HG02884 (cell line): Measurements from ENCODE around the gene MAN1A1.

ENCODE experiments used
- ATAC-seq: cut with Tn5 transposase; IDR thresholded peaks from one replicate; pipeline ENCODE4 v1.9.1; 2021; ENCODE audit warnings: mild to moderate bottlenecking, moderate library complexity; ENCODE audit not compliant: unreplicated experiment

The MAN1A1 gene

DNA sequence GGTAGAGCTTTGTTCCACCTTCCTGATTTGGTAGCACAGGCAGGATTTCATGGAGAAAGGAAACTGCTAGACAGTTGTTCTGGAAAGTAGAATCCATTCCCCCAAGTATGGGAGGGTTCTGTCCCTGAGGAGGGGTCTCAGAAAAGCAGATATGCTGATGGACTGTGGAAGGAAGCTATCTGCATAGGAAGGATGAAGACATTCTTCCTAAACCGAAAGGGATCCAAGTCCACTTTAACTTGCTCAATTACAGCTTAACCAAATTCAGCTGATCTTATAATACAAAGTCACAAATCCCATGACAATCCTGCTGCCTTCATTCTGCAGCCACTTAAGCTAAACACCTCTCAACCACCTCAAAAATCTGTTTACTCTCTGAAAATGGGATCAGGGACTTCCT, 2.6 kb downstream of the MAN1A1 start:
- no peak for ATAC-seq

DNA sequence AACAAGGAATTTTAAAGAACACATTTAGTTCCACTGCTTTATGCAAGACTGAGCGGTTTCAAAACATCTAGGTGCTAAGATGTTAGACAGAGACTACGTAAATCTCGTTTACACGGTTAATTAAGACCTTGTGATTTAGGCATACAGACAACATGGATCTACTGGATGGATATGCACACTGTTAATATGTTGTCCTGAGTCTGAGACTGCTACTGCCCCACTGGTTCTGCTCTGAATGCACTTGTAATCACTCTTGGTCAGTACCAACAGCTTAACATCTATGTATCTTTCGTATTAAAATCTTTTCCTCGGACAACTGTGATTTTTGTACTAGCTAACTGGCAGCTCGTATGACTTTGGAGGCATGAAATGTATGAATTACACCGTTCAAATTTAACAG, 3.1 kb downstream of the MAN1A1 start:
- no peak for ATAC-seq

DNA sequence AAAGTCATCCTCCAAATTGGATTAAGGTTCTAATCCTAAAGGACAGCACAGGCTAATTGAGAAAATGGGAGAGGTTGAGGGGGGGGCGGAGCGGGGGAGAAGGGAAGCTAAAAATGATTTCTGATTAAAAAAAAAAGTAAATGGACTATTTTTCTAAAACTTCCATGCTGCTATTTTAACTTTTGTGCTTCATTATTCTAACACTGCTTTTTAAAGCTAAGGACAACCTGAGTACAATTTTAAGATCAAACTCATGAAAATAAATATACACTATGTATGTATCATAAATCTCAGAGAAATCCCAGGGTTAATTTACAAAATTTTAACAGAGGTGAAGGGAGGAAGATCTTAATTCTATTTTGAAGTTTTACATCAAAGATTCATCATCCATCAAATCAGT, 4.4 kb downstream of the MAN1A1 start:
- ATAC-seq: no peak

DNA sequence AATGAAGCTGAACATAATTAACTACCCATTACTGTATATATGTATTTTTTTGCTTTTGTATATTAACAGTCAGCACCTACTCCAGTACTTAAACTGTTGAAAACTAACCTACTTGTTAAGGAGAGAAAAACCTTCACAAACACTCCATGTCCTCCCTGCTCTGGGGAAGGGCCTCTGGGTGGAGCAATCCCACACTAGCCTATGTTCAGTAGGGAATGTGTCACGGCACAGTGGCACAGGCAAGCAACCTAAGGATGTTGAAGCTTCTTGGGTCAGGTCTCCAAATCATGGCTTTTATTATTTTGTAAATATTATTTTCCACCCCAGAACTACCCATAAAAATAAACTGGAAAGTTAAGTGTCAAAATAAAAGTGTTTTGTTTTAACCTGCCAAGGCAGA, 5.3 kb downstream of the MAN1A1 start:
- no peak for ATAC-seq

DNA sequence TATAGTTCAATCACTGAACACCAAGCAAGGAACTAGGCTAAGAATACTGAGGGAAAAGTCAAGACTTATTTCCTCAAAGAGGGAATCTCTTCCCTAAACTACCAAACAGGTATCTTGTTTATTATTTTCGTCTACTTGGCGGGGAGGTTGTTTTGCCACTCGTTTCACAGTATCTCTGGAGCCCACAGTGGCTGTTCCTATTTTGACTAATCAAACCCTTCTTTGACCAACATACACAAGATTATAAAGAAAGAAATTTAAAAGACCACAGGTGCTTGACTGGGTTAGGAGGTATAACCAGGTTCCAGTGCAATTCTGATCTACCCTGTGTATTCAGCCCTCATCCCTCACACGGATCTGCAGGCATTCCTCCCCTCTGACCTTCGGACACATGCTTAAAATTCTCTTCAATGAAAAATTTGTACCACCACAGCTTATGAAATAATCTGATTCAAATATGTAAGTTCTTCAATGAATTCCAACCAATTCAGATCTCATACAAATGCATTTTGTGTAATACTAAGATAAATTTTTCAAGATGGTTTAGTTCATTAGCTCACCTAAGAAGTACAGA, 5.9 kb downstream of the MAN1A1 start:
- no peak for ATAC-seq

DNA sequence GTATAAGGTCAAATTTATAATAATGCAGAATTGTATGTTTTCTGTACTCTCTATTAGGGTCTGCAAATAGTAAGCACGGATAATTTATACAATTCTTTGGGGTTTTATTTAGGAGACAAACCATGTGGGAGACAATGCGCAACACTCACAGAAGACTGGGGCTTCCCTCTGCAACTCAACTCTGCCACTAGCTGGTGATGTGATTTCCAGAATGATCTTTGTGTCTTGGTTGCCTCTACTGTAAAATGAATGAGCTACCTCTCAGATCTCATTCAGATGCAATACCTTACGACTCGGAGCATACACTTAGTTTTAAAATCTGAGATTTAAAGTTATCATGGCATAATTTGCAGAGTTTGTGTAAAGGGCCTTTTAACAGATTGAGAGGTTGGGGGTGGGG, 6.4 kb downstream of the MAN1A1 start:
- ATAC-seq: no peak

DNA sequence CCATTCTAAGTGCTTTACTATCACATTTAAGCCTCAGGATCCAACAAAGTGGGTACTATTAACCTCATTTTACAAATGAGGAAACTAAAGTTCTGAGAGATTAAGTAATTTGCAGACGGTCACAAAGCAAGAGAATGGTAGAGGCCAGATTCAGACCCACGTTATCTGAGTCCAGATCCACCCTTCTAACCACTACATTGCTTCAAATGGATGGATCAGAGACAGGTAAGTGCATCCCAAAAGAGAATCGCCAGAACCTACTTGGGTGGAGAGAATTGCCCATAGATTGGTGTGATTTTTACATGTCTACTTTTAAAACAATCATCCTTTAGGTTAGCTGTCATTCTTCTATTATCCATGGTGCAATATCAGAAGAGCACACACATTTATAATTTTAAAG, 7.1 kb downstream of the MAN1A1 start:
- no peak for ATAC-seq

DNA sequence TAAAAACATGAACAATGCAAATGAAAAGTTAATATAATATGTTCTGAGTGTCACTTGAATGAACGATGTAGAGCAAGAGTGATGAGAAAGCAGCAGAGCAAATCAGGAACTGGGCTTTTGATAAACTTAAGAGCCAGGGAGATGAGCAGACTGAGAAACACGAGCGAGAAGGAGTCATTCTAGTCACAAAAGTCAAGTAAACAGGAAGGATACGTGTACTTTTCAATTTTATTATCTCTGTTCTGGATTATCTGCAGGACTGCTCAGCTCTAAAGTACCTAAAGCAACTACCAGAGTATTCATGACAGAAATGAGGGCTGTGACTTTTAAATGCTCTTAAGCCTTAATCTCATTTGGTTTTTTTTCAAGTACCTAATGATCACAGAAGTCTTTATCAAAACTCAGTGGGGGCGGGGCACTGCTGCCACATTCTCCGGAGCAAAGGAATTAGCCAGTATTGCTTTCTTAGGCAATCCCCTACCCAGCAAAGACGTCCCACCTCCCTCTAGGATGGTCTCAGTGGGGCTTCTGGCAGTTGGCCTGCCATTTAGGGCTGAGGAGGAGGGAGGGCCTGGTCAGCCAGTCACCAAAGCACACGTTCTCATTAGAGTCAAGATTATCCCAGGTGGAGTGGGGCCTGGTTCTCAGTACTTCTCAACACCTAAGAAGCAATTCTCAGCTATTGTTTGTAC, 8.6 kb downstream of the MAN1A1 start:
- no peak for ATAC-seq

DNA sequence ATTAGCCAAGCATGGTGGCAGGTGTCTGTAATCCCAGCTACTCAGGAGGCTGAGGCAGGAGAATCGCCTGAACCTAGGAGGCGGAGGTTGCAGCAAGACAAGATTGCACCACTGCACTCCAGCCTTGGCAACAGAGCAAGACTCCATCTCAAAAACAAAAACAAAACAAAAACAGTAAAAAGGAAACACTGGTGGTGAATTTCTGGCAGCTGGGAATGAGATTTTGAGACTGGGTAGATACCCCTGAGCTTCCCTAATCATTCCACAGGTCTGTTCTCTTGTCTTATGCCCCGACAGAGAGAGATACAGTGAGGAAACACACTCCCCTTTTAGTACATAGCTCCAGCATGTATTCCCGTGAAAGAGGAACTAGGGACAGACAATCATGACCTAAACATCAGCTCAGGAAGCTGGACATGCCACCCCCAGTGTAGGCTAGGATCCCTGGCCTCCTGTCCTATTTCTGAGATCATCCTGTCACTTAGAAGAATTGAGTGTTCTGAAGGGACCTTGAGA, 9.6 kb downstream of the MAN1A1 start:
- no peak for ATAC-seq

DNA sequence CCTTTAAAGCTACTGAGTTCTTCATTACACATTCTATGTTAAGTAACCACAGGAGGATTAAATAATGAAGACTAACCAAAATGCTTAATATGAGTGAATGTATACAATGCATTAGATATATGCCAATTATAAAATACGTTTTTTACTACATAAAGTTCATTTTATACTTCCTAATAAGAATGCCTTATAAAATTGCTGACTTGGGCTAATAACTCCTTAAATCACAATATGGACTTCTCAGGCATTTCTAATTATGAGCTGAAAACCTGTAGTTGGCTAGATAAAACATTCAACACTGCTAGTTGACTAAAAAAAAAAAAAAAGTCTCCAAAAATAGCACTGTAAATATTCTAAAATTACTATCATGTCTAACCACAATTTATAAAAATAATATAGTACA, 11.8 kb downstream of the MAN1A1 start:
- ATAC-seq: no peak

DNA sequence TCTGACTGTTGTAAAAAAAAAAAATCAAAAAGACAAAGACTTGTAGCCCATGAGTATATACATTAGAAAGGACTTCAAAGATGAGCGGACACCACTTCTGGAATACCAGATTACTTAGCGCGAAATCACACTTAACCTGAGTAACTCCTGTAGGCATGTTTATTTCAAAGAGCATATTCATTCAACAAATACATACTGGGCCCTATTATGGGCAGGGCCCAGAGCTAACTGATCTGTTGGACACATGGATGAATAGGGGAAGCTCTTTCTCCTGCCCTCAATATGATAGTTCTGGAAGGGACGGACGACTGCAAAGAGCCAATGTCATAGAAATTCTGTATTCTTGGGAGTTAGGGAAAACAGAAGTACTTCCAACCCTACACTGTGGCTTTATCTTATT, 12.3 kb downstream of the MAN1A1 start:
- no peak for ATAC-seq

DNA sequence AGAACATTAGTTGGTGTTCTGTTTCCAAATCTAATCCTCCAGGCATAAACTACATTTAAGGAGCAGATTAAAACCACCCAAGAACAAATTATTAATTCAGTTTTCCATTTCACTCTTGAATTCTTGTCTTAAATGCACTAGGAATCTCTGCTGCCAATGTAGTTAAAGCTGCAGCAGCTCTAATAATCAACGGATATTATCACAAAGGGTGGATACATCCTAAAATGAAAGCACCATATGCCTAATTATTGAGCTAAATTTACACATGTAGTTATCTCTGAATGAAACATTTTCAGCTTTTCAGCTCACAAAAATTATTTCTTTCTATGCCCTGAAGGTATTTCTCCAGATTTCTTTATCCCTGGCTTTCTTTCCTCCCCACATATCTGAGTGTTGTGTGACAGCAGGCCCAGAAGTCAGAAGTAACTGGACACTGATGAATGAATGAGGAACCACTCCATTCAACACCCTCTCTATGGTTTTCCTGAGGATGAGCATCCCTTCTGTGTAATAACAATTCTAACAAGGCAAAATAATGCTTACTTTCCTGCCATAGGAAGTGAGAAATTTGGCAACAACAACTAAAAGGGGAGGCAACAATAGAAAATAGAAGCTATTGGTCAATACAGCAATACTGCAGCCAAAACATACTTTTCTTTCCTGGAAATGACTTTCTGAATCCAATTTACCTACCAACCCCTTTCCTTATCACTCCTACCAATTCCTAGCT, 14.9 kb downstream of the MAN1A1 start:
- ATAC-seq: no peak

DNA sequence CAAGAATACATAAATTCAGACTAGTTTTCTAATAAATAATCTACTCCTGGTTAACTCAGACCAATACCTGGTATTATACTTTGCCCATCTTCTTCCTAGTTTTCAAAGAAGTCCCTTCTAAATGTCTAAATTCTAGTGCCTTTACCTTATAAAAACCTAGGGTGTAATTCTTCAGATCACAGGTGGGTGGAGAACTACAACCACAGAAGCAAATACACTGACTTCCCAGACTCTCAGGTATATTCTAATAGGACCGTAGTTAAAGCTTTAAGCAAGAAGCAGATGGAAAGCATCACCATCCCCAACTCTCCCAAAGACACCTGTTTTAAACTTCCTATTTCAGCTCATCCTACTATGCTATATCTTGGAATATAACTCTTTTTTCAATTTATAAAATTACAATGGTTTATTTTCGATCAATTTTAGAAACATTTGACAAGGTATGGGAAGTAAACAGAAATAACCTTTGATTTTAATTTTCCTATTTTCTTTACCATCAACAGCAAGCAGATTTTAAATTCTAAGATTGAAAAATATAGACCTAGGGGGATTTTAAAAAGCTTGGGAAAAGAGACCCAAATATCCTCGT, 15.8 kb downstream of the MAN1A1 start:
- no peak for ATAC-seq

DNA sequence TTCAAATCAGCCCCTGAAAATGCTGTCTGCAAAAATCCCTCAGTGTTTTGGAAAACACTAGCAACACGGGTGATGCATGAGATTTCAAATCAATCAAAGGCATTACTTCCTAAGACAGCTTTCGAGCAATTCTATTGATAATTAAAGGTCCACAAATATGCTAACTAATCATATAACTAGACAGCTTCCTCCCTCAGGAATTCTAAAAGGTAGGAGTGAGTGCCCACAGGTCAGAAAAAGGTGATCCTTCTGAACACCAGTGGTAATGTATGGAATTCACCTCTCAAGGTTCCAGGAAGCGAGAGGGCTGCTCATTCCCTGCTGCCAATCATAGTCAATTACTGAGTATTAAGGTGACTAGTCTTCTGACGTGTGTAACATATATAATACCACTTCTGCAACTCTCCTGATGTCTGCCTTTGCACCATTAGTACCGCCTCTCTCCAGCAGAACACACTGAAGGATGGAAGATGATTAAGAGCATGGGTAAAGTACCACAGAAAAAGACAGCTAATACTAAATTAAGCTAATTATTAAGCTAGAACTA, 16.4 kb downstream of the MAN1A1 start:
- ATAC-seq: no peak

DNA sequence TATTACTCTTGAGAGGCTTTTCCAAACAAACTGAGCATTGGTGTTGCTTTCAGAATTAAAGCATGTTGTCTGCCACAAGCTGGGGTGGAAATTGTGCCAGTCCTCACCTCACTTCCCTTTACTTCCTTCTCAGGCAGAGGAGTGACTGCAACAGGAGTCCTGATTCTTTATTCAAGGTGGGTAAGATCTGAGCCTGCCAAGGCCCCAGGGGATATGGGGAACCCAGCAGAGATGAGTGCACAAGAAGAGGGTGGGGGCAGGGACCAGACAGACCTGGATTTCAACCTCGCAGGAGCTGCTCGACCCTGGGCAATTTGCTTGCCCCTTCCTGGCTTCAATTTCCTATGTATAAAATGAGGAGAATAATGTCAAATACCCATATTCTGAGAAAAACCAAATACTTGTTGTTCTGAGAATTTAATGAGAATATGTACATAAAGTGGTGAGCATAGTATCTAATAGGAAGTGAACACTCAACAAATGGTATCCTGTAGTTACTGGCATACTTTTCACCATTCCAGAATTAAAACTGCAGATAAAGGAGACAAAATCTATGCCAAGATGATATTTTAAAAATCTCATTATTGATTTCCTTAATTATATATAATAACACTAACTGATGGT, 17.8 kb downstream of the MAN1A1 start:
- ATAC-seq: no peak

DNA sequence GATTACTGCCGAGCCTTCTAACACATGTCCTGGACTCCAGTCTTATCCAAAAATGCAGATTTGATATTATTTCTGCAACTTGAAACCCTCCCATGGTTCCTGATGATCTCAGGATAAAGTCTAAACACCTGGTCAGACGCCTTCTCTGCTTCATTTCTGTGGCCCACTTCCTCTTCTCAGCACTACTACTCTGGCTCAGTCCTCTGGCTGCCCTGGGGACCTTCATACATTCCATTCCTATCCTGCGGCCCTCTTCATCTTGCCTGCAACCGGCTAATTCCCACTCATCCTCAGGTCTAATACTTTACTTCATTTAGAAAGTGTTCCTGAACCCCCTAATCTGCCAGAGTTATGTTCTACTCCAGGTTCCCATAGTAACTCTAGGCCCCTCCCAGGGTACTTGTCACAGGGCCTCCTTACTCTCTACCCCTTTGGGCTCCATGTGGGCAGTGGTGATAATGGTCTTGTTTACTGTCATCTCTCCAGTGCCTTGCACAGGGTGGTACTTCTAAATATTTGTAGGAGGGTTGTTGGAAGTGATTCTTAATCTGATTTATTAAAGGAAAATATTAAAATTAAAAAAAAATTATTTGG, 18.9 kb downstream of the MAN1A1 start:
- peak; percentile 41 for ATAC-seq

DNA sequence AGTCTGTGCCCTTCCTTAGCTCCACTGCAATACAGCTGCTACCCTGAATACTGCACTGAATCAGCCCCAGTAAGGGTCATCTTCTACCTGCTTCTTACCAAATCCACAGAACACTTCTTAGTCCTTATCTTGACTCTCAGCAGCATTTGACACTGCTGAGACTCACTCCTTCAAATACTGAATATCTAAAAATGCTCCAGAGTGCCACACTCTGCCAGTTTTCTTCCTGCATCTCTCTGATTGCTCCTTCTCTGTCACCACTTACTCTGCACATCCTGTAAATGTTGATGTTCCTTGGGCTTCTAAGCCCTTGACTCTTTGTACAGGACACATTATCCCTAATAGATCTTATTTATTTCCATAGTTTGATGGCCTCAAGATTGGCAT, 19.8 kb downstream of the MAN1A1 start:
- ATAC-seq: no peak

DNA sequence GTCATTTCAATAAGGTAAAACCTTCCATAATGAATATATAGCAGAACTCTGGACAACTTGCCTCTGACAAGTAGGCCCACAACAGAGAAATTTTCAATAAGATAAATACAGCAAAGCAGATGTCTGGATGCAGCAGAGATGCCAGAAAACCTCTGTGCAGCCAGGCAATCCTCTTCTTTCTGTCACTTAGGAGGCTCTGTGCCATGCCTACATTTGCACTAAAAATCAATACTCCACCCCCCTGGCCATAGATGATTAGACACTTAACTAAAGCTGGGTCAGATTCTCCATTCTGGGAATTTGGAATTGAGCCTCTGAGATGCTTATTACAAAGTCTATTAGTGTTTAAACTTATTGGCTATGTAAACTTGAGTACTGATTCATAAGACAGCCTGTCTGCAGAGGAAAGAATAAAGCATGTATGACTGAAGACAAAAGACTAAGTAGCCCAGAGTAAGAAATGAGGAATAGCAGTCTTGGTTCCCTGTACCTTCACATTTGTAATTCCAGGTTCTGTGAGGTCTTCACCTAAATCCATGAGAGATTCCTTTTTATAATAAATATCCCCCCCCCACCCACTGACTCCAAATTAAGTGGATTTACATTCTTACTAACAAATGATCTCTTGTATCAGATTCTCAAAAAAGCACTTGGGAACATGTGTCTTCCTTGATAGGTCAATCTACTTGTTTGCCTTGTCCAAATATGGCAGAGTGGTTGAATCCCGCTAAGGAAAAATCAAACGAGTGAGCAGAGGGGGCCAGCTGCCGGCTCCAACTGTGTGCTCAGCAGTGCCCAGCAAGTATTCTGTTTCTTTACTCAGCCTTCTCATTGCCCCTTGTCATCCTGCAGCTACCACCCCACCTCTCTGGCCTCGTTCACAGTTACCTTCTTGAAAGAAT, 20.4 kb downstream of the MAN1A1 start:
- no peak for ATAC-seq

DNA sequence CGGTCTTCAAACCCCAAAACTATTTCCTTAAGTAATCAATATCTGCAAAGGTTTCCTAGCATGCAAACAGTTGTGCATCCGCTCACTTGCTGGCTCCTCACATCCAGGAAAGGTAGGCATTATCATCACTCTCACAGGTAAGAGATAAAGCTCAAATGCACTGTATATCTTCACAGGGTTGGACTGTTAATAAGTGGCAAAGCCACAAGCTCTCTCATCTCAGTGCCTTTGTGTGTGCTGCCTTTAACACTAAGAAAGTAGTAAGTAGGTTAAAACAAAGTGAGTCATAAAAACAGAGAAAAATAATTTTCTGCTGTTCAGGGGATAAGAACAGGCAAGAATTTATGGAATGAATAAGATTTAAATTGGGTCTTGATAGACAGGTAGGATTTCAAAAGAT, 21.3 kb downstream of the MAN1A1 start:
- no peak for ATAC-seq

DNA sequence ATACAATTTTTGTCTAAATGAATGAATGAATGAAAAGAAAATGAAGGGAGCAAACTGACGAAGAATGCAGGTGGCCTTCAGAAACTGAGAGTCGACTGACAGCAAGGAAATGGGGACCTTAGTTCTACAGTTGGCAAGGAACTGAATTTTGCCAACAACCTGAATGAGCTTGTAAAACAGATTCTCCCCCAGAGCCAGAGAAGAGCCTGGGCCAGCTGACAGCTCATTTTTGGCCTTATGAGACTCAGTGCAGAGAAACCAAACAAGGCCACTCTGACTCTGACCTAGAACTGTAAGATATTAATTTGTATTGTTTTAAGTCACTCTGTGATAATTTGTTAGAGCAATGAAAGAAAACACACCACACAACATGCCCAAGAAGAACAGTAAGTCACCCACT, 21.8 kb downstream of the MAN1A1 start:
- ATAC-seq: no peak
